Suprapubic skin (tissue), 4 donors: ENCODE results near the gene GPR137B. TPM values are rescaled to one million over a fixed set of nuclear protein-coding genes. Genes with fewer than 3 reads are reported as not detected.

Experiments
- DNase-seq, 2 donors: peaks; one replicate each; pipeline ENCODE4 v3.0.0-alpha.2; 2019; ENCODE audit warnings: low spot score in 2 of 2
- H3K27ac ChIP-seq: fragments of 200-600 bp; sonication (generic); one replicate; pipeline ENCODE4 v1.5.1; 2019
- H3K27me3 ChIP-seq: fragments of 200-600 bp; sonication (generic); one replicate; pipeline ENCODE4 v1.5.1; 2019
- H3K36me3 ChIP-seq: fragments of 200-600 bp; sonication (generic); one replicate; pipeline ENCODE4 v1.5.1; 2019
- H3K4me1 ChIP-seq: fragments of 200-600 bp; sonication (generic); one replicate; pipeline ENCODE4 v1.5.1; 2019
- H3K4me3 ChIP-seq: fragments of 200-600 bp; sonication (generic); one replicate; pipeline ENCODE4 v1.5.1; 2019; ENCODE audit warnings: mild to moderate bottlenecking
- H3K9me3 ChIP-seq: fragments of 200-600 bp; sonication (generic); one replicate; pipeline ENCODE4 v1.5.1; 2019
- CTCF ChIP-seq, 2 donors: fragments of 200-600 bp in 1 of 2; fragments of 450-650 bp in 1 of 2; sonication (generic) in 1 of 2; IDR thresholded peaks; one replicate each; pipeline ENCODE4 v1.5.1; 2016 to 2019; ENCODE audit warnings: antibody characterized with exemption in 2 of 2, mild to moderate bottlenecking in 1 of 2, moderate library complexity in 1 of 2
- EP300 ChIP-seq: sonication (generic); formaldehyde crosslinking; IDR thresholded peaks from one replicate; pipeline ENCODE4 v1.6.1; 2017; ENCODE audit warnings: antibody characterized with exemption
- POLR2A ChIP-seq, 2 donors: fragments of 450-650 bp; IDR thresholded peaks; one replicate each; pipeline ENCODE4 v1.6.1; 2017; ENCODE audit warnings: antibody characterized with exemption in 2 of 2, mild to moderate bottlenecking in 2 of 2, moderate library complexity in 2 of 2
- POLR2AphosphoS5 ChIP-seq, 3 donors: sonication (generic); formaldehyde crosslinking; IDR thresholded peaks; one replicate each; pipeline ENCODE4 v1.6.1; 2017; ENCODE audit warnings: antibody characterized with exemption in 3 of 3
- WGBS: methylation state at CpG from one replicate; pipeline ENCODE4 v1.1.5; 2018; 5-methylcytosine and 5-hydroxymethylcytosine counted together
- total RNA-seq, 4 donors: library from RNA; depleted of rRNA; stranded (reverse); fragments of >200 nt; gene quantifications; one replicate each; pipeline ENCODE4 v1.1.0, GENCODE V29; 2016

The GPR137B gene
- total RNA-seq, 4 donors from 2014 or later, result 34.9 to 60.0 (median 47.2) TPM

DNA sequence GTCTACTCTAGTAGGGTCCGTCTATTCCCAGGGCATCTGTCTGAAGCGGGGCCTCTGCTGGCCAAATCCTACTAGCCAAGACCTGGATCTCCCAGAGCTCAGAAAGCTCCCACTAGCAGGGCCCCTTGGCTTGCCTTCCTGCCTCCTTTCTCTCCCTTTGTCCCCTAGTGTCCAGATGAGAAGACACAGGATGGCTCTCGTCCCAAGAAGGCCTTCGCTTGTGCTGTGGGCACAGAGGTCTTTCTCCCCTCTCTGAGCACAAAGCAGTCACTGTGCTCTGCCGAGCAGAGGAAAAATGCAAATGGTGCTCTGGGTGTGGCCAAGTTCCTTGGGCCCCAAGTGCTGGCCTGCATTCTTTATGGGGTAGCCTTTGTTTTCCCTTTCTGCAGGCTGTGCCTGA is 13.0 kb upstream of the GPR137B start:
- Histone ChIP-seq H3K4me3 (no peak overlapping the region), H3K4me1 (no peaks in the 10 kb centered on the region), H3K9me3 (no peaks in the 10 kb centered on the region), H3K36me3 (no peaks in the 10 kb centered on the region), H3K27me3 (no peaks in the 10 kb centered on the region), H3K27ac (no peak overlapping the region)
- no peak for DNase-seq
- TF ChIP-seq EP300 (no peak), CTCF (IDR thresholded peaks at IDR 0.05) (no peak)
- WGBS, result 80% methylated on average over 5 of the region's 5 CpGs

- H3K9me3 ChIP-seq, result no peaks in the 10 kb centered on the region
- 91% methylated on average over 3 of the region's 3 CpGs for WGBS
Measured at GRCh38 chr1:236130372-236130771, 12.0 kb upstream of the GPR137B start.

DNA sequence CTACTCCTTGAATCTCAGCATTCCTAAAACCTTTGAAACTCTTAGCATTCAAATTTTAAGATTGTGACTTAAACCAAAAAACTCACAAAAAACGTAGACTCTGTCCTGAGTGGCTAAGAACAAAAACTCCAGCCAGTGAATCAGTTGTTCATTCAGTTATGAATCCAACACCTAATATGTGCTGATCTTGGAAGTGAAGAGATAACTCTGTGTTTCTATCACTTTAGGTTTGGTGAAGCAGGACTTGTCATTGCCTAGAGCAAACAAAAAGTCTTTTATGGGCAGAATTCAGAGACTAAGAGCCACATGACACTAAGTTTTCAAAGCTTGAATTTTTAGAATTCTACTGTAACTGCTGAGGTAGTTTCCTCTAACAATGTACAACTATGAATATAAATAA is 10.4 kb upstream of the GPR137B start:
- WGBS, result 76% methylated on average over 1 of the region's 1 CpG
- Histone ChIP-seq H3K27me3 (no peaks in the 10 kb centered on the region), H3K27ac (no peak overlapping the region), H3K9me3 (no peaks in the 10 kb centered on the region), H3K36me3 (no peaks in the 10 kb centered on the region), H3K4me1 (no peaks in the 10 kb centered on the region), H3K4me3 (no peak overlapping the region)
- DNase-seq, result no peak
- no peak for TF ChIP-seq EP300
- no peak for TF ChIP-seq POLR2A (IDR thresholded peaks at IDR 0.05)
- TF ChIP-seq POLR2AphosphoS5 (IDR thresholded peaks at IDR 0.05), result no peak
- TF ChIP-seq CTCF (IDR thresholded peaks at IDR 0.05), result no peak

More at GRCh38 chr1:236130372-236130771, 12.0 kb upstream of the GPR137B start:
- H3K4me3 ChIP-seq, result no peak overlapping the region
- no peak overlapping the region for H3K27ac ChIP-seq
- TF ChIP-seq CTCF (IDR thresholded peaks at IDR 0.05) (no peak), EP300 (no peak), POLR2AphosphoS5 (IDR thresholded peaks at IDR 0.05) (no peak), POLR2A (IDR thresholded peaks at IDR 0.05) (no peak)
- H3K4me1 ChIP-seq, result no peaks in the 10 kb centered on the region
- H3K36me3 ChIP-seq, result no peaks in the 10 kb centered on the region
- no peaks in the 10 kb centered on the region for H3K27me3 ChIP-seq
- no peak for DNase-seq

DNA sequence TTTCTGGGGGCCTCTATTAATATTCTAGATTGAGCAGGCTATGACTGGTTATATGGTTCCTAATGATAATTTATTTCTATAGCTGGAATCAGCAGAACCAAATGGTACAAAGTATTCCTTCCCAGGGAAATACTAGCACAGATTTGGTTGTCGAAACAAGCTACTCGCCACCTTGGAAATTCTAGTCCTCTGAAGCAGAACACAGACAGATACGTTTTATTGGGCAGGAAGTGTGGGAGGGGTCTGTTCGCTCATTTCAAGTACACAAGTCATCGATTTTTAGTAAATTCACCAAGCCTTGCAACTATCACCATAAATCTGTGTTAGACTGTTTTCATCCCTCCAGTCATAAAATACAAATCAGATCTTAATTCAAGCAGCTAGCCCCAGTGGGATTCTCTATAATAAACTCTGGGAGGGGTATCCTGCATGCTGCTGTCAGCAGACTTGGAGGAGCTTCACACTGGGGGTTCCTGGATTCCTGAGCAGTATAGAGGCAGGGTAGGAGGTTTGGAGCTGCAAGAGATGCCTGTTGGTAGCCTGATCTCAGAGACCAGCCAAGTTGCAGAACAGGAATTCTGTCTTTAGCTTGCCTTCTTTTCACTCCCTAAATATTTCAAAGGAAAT is 9.8 kb upstream of the GPR137B start:
- no peak overlapping the region for H3K27ac ChIP-seq
- H3K27me3 ChIP-seq, result no peaks in the 10 kb centered on the region
- no peak for DNase-seq
- no peaks in the 10 kb centered on the region for H3K9me3 ChIP-seq
- TF ChIP-seq EP300, result no peak
- no peak for TF ChIP-seq POLR2AphosphoS5 (IDR thresholded peaks at IDR 0.05)
- no peak for TF ChIP-seq CTCF (IDR thresholded peaks at IDR 0.05)
- TF ChIP-seq POLR2A (IDR thresholded peaks at IDR 0.05), result no peak
- H3K36me3 ChIP-seq, result no peaks in the 10 kb centered on the region
- 55% methylated on average over 5 of the region's 5 CpGs for WGBS
- no peak overlapping the region for H3K4me3 ChIP-seq
- no peaks in the 10 kb centered on the region for H3K4me1 ChIP-seq

- no peak overlapping the region for H3K4me3 ChIP-seq
- no peak overlapping the region for H3K27ac ChIP-seq
- no peaks in the 10 kb centered on the region for H3K36me3 ChIP-seq
- 52% methylated on average over 7 of the region's 7 CpGs for WGBS
- DNase-seq, result no peak
- no peaks in the 10 kb centered on the region for H3K9me3 ChIP-seq
- TF ChIP-seq EP300, result no peak
- no peak for TF ChIP-seq POLR2A (IDR thresholded peaks at IDR 0.05)
- TF ChIP-seq POLR2AphosphoS5 (IDR thresholded peaks at IDR 0.05), result no peak
- TF ChIP-seq CTCF (IDR thresholded peaks at IDR 0.05), result no peak
- no peaks in the 10 kb centered on the region for H3K4me1 ChIP-seq
- H3K27me3 ChIP-seq, result no peaks in the 10 kb centered on the region
Measured at GRCh38 chr1:236133339-236133738, 9.0 kb upstream of the GPR137B start.
